Measurements from ENCODE around the gene FOXN4.
"Not testable (repeated sequence)": the region's sequence is repeated elsewhere in the genome, so short reads cannot be mapped to it uniquely, and the experiment has no call there.

FOXN4 gene, protein sequence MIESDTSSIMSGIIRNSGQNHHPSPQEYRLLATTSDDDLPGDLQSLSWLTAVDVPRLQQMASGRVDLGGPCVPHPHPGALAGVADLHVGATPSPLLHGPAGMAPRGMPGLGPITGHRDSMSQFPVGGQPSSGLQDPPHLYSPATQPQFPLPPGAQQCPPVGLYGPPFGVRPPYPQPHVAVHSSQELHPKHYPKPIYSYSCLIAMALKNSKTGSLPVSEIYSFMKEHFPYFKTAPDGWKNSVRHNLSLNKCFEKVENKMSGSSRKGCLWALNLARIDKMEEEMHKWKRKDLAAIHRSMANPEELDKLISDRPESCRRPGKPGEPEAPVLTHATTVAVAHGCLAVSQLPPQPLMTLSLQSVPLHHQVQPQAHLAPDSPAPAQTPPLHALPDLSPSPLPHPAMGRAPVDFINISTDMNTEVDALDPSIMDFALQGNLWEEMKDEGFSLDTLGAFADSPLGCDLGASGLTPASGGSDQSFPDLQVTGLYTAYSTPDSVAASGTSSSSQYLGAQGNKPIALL

DNA sequence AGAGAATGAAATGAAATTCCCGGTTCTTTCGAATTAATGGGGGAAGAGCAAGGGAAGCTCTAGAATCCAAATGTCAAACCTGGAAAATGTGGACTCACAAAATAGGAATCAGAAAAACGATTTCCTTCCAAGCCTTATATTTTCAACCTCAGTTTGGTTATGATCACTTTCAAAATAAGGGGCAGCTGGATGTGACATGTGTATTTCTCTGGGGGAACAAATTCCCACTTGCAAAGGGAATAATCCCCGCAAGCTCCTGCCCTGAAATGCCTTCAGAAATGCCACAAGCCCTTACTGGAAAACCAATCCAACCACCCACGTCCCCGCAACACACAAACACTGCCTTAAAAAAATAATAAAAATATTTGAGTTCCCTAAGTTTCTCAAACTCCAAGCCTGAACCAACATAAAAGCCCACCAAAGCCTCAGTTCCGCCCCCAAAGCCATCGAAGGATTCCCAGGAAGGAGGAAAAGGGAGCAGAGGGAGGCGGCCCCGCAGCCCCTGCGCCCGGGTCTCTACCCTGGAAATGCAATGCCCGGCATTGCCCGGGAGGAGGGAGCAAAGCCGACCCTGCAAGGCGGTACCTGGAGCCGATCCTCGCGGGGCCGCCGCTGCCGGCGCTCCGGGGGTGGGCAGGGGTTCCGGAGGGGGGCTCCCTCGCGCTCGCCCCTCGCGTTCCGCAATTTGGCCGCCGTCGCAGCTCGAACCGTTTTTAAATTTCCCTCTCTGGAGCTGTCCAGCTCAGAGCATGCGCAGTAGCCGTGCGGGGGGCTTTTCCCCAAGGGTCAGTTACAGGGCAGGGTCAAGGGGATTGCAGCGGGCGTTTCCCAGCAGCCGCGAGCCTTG is at the start of gene FOXN4:
FOXN4 (minus strand) TSS at position 751 of the 847 bp plus-strand sequence. CDS start 963 bp downstream, outside the sequence.
- peak in 1 of 4 experiments; percentile 2 for DNase-seq

DNA sequence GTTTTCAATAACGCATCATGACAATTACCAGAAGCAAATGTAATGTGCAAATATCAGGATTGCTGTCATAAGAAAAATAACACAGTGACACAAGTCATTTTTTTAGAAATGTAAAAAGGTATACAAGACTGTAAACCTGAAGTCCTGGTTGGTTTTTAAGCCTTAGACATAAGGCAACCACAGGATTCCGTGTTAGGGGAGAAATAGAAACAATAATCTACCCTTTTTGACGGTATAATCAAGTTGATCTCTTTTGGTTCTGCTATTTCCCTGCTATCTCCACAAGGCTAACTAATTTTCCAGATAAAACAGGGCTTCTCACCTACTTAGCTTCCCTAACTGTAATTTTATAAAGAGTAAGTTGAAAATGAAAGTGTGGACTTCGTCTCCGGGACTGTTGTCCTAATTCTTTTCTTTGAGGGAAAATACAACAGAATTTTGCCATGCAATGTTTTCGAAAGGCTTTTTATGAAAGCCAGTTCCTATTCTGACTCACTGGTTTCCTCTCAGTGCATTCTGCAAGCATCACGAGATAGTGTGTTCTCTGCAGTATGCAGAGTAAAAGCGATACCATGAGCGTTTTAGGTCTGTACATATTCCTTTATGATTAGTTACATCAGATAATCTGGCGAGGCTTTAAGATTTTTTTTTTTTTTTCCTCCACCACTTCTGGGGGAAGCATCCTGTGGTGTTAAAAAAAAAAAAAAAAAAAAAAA is 49.2 kb upstream of the FOXN4 start:
- DNase-seq = no peak

DNA sequence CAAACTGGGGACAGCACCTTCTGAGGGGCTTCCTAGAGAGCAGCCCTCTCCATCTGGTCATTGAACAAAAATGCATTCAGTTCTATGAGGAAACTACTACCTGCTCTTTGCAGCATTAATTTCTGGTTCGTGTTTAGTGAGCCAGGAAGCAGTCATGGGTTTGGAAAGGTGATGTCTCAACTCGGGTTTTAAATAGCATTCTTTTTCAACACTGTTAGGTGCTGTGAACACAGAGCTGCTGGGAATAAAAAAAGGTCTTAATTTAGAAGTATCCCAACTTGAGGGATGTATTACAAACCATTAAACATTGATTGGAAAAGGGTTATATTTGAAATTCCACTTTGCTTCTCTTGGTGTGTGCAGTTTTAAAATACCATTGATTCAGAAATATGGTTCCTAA is 47.9 kb upstream of the FOXN4 start:
- DNase-seq = no peak

DNA sequence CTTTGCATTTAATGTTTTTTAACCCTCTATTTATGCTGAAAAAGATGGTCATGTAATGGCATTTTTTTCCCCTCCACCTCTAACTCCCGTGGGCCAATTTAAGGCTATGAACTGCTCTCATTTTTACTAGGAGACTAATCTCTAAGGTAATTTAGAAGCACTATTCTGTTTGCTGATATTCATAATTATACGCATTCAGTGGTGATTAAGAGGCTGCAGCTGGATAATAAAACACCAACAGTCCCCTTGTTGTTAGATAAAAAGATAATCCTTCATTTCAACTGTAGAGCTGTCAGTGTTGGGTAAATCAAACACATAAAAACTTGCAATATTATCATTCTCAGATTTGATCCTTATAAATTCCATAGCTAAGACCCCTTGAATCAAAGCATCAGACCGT is 47.5 kb upstream of the FOXN4 start:
- no peak for DNase-seq

DNA sequence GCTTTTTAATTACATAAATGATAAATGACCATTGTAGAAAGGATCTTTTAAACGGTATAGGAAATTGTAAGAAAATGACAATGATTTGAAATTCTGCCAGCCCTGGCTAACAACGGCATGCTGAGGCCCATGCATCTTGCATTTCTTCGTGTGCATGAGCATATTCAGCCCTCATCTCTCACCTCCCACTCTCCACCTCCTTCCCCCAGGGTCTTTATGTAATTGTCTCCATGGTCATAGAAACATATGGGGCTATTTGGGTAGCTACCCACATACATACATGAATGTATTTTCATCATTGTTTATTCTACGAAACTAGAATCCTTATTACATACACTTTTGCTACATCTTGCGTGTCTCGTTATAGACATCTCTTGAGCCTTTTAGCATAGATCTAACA is 43.1 kb upstream of the FOXN4 start:
- DNase-seq = no peak

DNA sequence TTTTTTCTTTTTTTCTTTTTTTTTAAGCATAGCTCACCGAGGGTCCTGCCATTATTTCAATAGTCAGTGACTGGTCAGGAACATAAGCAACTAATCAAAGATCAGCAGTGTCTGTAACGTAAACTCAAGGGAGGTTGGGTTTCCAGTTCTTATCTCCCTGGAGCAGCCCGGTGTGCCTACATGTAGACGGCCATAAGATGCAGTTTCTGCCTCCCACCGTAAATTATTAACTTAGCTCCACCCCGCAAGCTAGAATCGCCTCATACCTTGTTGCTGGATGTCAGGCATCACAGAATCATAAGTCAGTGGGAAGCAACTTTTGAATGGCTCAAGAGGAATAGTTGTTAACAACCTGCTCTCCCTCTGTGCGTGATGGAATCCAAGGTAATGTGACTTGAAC is 38.5 kb upstream of the FOXN4 start, which contains the start of gene MYO1H:
MYO1H (plus strand) TSS at position 312 of the 400 bp plus-strand sequence; CDS start at position 373, 61 bp downstream.
- DNase-seq = no peak

DNA sequence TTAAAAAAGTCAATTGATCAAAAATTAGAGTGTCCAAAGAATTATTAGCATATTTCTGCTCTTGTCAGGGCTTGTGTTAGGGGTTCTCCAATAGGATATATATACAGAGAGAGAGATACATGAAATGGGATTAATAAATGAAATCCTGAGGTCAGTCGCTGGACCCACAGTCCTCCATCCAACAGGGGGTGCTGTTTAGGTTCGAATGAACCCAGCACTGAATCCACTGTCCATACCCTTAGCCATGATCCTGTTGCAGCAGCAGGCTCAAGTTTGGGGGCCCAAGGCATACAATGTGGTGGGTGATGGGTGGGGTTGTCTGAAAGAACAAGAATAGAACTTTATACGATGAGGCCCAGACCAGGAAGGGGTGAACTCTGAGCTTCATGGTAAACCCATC is 37.8 kb upstream of the FOXN4 start:
- no peak for DNase-seq

DNA sequence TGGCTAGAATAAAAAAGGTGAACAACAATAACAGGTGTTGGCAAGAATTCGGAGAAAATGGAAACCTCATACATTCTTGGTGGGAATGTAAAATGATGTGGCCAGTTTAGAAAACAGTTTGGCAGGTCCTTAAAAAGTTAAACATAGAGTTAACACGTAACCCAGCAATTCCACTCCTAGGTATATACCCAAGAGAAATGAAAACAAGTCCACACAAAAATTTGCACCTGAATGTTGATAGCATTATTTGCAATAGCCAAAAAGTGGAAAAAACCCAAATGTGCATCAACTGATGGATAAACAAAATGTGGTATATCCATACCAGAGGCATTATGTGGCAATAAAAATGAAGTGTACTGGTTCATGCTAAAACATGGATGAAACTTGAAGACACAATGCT is 36.3 kb upstream of the FOXN4 start:
- no peak for DNase-seq

DNA sequence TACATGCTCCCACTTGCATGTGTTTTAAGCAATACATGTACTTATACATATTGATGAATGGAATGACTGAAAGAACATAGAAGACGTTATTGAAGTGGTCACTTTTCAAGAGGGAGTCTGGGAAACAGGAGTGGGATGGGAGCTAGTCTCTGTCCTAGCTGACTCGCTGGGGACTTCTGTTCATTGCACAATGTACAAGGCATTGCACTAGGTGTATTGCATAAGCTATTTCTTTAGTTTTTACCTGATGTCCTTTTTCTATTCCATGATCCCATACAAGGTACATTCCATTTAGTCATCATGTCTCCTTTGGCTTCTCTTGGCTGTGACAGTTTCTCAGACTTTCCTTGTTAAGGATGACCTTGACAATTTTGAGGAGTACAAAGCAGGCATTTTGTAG is 34.6 kb upstream of the FOXN4 start:
- no peak for DNase-seq

DNA sequence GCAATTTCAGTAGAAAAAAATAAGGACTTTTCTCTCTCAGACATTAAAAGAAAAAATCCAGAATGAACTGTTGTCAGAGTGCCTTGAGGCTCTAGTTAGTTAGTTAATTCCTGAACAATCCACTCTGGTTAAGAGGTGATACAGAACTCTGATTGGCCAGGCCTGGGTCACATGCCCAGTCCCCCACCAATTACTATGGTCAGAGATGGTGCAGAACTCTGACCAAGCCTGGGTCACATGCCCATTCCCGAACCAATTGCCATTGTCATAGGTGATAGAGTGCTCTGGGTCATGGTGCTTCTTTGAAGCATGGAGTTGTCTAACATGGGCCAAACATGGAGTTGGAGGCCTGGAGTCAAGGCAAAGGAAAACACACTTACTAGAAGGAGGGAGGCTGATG is 27.5 kb upstream of the FOXN4 start:
- no peak for DNase-seq

DNA sequence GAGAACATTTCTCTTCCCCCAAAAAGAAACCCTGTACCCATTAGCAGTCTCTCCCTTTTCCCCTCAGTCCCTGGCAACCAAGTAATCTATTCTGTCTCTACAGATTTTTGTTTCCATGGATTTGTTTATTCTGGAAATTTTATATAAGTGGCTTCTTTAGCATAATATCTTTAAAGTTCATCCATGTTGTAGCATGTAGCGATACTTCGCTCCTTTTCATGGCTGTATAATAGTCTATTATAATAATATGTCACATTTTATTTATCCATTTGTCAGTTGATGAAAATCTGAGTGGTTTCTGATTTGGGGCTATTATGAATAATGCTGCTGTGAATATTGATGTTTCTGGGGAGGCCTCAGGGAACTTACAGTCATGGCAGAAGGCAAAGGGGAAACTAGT is 25.8 kb upstream of the FOXN4 start:
- no peak for DNase-seq

DNA sequence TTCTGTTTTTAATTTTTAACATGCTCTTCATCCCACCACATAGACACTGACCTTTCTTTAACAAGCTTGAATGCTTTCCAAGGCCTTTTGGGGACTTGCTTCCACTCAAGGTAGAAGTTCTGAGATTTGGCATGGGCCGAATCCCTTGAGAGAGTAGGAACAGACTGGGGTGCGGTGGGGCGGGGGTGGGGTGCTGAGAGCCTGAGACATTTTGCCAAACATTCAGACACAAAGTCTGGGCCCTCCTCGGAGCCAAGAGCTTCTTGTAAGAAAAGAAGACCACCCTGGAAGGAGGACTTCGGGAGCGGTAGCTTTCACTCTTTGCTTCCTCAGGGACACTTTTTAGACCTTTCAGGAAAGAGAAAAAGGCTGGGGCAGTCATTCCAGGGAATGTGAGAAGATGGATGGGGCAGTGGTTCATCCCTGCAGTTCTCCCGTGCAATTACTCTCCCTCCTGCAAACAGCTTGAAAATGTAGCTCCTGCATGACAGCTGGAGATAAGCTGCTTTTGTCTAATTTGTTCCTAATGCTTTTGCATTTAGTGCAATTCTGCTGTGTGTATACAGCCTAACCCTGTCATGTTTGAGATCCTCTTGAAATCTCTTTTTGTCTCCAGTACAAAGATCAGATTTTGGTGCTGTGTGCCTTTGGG is 22.3 kb upstream of the FOXN4 start:
- no peak for DNase-seq

DNA sequence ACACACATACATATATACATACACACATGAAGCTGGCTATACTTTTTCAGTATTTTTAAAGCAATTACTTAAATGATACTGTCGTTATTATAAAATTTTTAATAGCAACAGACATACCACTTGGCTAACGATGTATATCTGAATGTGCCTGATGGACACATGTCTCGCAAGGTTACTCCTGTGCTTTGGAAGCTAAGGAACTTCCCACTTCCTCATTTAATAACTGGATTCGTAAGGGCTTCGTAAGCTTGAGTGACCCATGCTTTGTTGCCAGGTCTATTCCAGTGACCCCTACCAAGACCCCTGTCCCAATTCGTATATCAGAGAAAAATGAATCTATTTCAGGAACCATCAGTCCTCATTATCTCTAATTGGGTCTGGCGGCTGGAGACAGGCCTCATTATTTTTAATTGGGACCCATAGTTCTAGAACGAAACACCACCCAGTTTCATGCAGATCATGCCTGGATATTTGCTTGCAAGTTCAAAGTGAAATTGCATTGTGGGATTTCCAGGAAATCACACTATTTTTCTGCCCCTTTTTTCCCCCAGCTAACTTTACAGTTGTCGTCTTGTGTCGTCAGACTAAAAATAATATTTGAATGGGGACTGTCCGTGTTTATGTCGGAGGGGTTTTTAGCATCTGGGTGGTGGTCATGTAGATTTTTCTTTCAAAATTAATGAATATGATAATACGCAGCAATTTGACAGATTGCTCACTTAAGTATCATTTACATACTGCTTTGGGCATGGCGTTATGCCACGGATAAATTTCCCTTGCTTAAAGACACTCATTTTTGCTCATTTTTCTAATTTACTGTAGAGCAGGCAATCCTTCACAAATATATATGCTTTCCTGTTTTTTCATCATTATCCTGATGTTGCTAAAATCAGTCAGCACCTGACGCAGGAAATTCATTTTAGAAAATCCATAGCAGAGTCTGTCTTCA is 21.5 kb upstream of the FOXN4 start:
- DNase-seq = no peak

DNA sequence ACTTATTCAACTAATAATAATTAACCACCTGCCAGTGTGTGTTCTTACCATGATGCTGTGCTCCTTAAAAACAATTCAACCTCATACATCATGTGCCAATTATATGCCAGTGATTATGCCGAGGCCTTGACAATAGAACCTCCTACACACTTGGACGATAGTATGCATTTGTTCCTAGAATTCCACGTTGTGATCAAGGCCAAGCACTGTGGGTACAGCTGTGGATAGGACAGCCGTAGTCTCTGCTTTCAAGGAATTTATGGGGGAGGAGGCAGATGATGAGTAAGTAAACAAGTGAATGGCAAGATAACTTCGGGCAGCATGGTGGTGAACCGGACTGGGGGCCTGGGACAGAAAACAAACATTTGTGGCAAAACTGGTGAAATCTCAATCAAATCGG is 20.6 kb upstream of the FOXN4 start:
- no peak for DNase-seq

DNA sequence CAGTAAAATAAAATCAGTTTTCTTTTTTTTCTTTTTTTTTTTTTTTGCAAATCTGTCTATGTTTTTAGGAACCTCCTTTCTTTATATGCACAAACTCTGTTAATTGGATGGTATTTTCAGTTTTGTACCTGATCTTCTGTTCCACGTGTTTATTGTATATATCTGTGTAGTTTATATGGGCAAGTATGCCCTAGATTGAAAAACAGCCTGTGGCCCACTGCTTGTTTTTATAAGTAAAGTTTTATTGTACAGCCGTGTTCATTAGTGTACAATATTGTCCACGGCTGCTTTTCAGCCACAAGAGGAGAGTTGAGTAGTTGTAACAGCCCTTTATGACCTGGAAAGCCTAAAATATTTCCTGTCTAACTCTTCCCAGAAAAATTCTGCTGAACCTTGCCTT is 19.9 kb upstream of the FOXN4 start:
- no peak for DNase-seq

DNA sequence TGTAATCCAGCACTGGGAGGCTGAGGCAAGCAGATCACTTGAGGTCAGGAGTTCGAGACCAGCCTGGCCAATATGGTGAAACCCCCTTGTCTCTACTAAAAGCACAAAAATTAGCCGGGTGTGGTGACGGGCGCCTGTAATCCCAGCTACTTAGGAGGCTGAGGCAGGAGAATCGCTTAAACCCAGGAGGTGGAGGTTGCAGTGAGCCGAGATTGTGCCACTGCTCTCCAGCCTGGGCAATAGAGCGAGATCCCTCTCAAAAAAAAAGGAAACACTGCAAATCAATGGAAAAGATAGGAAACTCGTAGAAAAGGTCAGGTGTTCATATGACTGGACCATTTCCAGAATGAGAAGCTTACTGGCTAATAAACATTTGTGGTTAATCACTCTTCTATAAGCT is 12.2 kb upstream of the FOXN4 start:
- DNase-seq = not testable (repeated sequence)

DNA sequence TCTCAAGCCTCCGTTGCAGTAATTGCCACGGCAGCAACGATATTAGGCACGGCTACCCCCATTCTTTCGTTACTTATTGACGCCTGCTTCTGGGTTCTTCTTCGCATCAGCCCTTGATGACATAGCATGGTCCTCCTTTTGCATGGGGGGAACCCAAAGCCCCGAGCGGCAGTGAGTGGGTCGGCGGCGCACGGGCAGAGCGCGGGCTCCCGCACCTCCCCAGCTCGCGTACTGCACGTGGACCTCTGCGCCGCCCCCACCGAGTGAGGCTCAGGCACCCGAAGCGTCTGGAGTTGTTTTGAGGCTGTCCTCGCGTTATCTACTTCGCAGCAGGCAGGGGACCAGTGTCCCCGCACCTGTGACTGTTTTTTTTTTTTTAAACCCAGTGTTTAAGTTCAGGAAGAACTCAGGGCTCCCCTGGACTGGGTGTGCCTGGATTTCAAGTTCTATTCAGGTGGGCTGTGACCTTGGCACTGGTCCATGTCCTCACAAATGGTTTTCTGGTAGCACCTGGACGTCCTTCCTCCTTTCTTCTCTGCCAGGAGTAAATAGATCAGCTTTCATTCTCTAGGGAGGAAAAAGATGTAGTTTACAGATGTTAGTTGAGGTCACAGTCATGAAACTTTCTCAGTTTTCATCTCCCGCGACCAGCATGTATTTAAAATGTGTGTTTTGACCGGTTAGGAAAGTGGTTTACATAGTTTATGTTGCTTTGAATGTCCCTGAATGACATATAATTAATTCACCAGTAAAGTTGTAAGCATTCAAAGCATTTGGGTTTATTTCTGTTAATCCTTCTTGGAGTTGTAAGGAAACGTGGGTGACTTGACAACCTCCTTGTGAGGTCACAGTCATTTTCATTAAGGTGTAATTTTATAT is 1.4 kb upstream of the FOXN4 start:
- no peak for DNase-seq

DNA sequence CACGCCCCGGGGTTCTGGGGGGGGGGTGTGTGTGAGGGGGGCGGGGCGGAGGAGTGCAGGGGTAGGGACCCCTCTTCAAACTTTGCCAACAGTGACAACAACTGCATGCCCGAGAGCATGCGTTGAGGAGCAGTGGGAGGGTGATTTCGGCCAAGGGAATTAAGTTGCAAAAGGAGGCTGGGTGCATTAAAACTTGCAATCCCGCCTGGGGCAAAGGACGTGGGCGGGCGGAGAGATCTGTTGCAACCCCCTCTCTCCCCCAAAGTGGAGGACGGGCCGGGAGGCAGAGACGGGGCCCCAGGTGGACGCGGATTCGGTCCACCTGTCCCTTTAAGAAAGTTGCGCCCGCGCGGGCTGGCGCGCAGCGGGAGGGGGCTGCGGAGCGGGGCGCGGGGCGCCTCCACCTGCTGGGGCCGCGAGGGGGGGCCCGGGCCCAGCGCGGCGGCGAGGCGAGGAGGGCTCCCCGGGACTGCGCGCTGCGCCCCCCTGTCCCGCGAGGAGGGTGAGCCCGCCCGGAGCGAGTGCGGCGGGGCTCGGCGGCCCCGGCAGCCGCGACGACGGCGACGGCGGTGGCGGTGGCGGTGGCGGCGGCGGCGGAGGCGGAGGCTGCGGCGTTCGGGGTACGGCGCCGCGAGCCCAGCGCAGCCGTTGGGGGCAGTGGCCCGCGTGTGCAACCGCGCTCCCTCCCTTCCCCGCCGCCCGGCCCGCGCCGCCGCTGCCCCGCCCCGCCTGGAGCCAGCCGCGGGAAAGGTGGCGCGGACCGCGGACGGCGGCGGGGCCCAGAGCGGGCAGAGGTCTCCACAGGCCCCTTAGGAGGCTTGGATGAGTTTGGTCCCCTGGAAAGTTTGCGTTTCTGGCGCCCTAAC is 530 bp upstream of the FOXN4 start:
- DNase-seq = no peak

DNA sequence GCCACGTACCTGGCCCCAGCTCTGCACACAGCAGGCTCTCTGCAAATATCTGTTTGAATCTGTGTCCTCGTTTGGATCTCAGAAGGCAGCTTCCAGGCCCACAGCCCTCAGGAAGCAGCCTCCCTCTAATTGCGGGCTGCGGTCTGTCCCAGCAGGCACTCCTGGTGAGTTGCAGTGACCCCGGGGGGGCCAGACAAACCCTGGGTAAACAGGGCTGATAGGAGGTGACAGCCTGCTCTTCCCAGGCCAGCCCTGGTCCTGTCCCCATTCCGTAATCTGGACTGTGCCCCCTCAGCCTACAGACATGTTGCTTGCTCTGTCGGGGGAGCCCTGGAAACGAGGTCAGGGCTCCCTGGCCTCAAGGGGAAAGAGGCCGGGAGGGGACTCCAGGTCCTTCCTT is 2.0 kb downstream of the FOXN4 start:
- DNase-seq = no peak
